Heart left ventricle (tissue), 16 donors: Measurements from ENCODE around the gene ZNF331. TPM values are rescaled to one million over a fixed set of nuclear protein-coding genes. Genes with fewer than 3 reads are reported as not detected.
"Not testable (repeated sequence)": the region's sequence is repeated elsewhere in the genome, so short reads cannot be mapped to it uniquely, and the experiment has no call there.

Experiments used
- ATAC-seq, 4 donors: fragments of 200-7000 bp; cut with Tn5 transposase; one replicate each; pipeline ENCODE4 v1.9.1; 2020 to 2022; ENCODE audit warnings: moderate library complexity in 4 of 4, mild to moderate bottlenecking in 3 of 4, moderate number of reproducible peaks in 1 of 4
- DNase-seq, 5 donors: peaks; one replicate each; pipeline ENCODE4 v3.0.0-alpha.2; 2020
- H3K27ac ChIP-seq, 12 donors: fragments of 200-600 bp; sonication (generic) in 4 of 12; one replicate each; pipeline versions ENCODE4 v1.5.0 to v1.8.0; 2016 to 2022; ENCODE audit warnings: mild to moderate bottlenecking in 2 of 12
- H3K27me3 ChIP-seq, 9 donors: fragments of 200-600 bp; sonication (generic) in 2 of 9; one replicate each; pipeline versions ENCODE4 v1.5.1 to v1.8.0; 2016 to 2022; ENCODE audit warnings: mild to moderate bottlenecking in 3 of 9
- H3K36me3 ChIP-seq, 9 donors: fragments of 200-600 bp; sonication (generic) in 2 of 9; one replicate each; pipeline versions ENCODE4 v1.5.0 to v1.8.0; 2018 to 2022; ENCODE audit warnings: mild to moderate bottlenecking in 2 of 9
- H3K4me1 ChIP-seq, 12 donors: fragments of 200-600 bp; sonication (generic) in 4 of 12; one replicate each; pipeline versions ENCODE4 v1.5.0 to v1.8.0; 2016 to 2022; ENCODE audit warnings: mild to moderate bottlenecking in 3 of 12
- H3K4me3 ChIP-seq, 12 donors: fragments of 200-600 bp; sonication (generic) in 4 of 12; one replicate each; pipeline versions ENCODE4 v1.5.0 to v1.8.0; 2017 to 2022; ENCODE audit warnings: mild to moderate bottlenecking in 9 of 12, moderate library complexity in 4 of 12
- H3K9me3 ChIP-seq, 12 donors: fragments of 200-600 bp; sonication (generic) in 4 of 12; one replicate each; pipeline versions ENCODE4 v1.5.0 to v1.8.0; 2016 to 2022; ENCODE audit warnings: mild to moderate bottlenecking in 1 of 12
- POLR2A ChIP-seq, 2 donors: fragments of 450-650 bp; IDR thresholded peaks; one replicate each; pipeline ENCODE4 v1.6.1; 2017; ENCODE audit warnings: antibody characterized with exemption in 2 of 2, mild to moderate bottlenecking in 2 of 2, moderate library complexity in 2 of 2
- WGBS, 4 donors: extraction: QIAGEN DNeasy Blood & Tissue Kit in 2 of 4; methylation state at CpG; one replicate each; pipeline versions ENCODE4 v1.1.5 to v1.1.7; 2013 to 2018; 5-methylcytosine and 5-hydroxymethylcytosine counted together
- intact Hi-C, 10 donors: fragments of 100-400 bp; cut with DNase I; formaldehyde crosslinking; loops; one replicate each; pipeline versions ENCODE4 v1.11.1 to v1.14.2; 2022
- polyA plus RNA-seq, 2 donors: library from polyadenylated mRNA; stranded (reverse); fragments of 200-250 nt; gene quantifications; one replicate each; pipeline ENCODE4 v1.2.3, GENCODE V29; 2013
- total RNA-seq, 9 donors: library from RNA; depleted of rRNA in 2 of 9; stranded (reverse); fragments of >200 nt in 2 of 9; fragmentation: NEBNext Ultra II Directional in 3 of 9; extraction: Animal tissue kit (Norgen Biotek cat#: 25700) in 3 of 9; gene quantifications; one replicate each; pipeline versions ENCODE4 v1.1.0 to v1.2.4, GENCODE V29; 2016 to 2023
- TF ChIP-seq, protein P1 (sequence below), 12 donors: fragments of 200-600 bp; sonication (generic) in 4 of 12; IDR thresholded peaks; one replicate each; pipeline versions ENCODE4 v1.5.0 to v1.8.0; 2018 to 2022; ENCODE audit warnings: antibody characterized with exemption in 12 of 12, mild to moderate bottlenecking in 5 of 12
- donor health status: ischemic (EF 13 %, LVEDD 7.1; RV severe dilation, severe dysfunction).
- donor health status: healthy with polysubstance abuse.
- donor health status: DM: no; HTN: yes; CAD: no.
- donor health status: DM: no; HTN: no; CAD: no.
- donor health status: ischemic (EF 25% LVEDD 6.9; RV normal size, moderate dysfunction).
- donor health status: ischemic (EF 25% LVEDD 5.7; RV mildly dilated, moderate dysfunction).
- donor health status: healthy.
- donor health status: DM: yes; HTN: yes; CAD: no.
- donor health status: ischemic (EF 35%, LVEDD 5.7; RV mildly dilated, moderate dysfunction).
- donor health status: nonischemic (EF 11% LVEDD 7.7; RV severe dilation, severe dysfunction).
- donor health status: DM: yes; HTN: yes; CAD: no.
- donor health status: PGD.
- donor health status: ischemic (EF 29% LVEDD 5.4; RV normal size, mild dysfunction).
- donor health status: nonischemic (EF 23%, LVEDD 6.1; RV moderate dilation, normal function).

Gene ZNF331
- total and polyA plus RNA-seq, 11 donors, result 7.6 to 25.8 (median 10.1) TPM

GRCh38 chr19:53504365-53504703, 33.6 kb upstream of the ZNF331 start:
- H3K4me1 ChIP-seq, H3K36me3 ChIP-seq, H3K9me3 ChIP-seq, DNase-seq: not testable (repeated sequence)
- Histone ChIP-seq H3K4me3 (peak overlapping the region in 10 of 12 donors; percentile 9 to 50 (median 34)), H3K27me3 (peaks cover 0 to 12% (median 2%) of the 10 kb centered on the region in 9 donors), H3K27ac (peak overlapping the region in 5 of 12 donors; percentile 4 to 67 (median 35))
- TF ChIP-seq, protein P1, sequence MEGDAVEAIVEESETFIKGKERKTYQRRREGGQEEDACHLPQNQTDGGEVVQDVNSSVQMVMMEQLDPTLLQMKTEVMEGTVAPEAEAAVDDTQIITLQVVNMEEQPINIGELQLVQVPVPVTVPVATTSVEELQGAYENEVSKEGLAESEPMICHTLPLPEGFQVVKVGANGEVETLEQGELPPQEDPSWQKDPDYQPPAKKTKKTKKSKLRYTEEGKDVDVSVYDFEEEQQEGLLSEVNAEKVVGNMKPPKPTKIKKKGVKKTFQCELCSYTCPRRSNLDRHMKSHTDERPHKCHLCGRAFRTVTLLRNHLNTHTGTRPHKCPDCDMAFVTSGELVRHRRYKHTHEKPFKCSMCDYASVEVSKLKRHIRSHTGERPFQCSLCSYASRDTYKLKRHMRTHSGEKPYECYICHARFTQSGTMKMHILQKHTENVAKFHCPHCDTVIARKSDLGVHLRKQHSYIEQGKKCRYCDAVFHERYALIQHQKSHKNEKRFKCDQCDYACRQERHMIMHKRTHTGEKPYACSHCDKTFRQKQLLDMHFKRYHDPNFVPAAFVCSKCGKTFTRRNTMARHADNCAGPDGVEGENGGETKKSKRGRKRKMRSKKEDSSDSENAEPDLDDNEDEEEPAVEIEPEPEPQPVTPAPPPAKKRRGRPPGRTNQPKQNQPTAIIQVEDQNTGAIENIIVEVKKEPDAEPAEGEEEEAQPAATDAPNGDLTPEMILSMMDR (IDR thresholded peaks at IDR 0.05), result peak in 7 of 12 donors; percentile 3 to 47 (median 22)
- 11 to 25% (median 16%) methylated on average over 11 to 12 of the region's 13 CpGs for whole genome bisulfite sequencing, 4 donors
- peak; percentile 41 to 92 (median 70) for ATAC-seq
- intact Hi-C loops, result loop anchor here in 3 of 10 donors (10.0 kb wide), 1 partner anchor 240 kb away; no protein-coding TSS in a partner anchor

DNA sequence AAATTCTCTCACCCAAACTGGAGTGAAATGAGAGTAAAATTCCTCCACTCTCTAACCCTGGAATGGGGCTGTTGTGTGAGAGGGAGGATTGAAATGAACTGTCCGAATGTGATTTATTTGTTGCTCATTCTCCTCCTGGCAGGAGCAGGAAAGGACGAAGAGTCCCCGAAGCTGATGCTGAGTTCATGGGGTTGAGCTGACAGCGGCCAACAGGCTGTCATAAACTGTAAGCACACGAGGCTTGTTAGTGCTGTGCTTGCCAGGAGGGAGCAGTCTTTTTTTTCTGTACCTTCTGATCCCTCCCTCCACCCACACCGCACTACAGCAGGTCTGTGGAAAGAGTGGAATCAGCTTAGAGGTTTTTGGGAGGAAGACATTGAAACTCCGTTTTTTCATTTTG, 33.1 kb upstream of the ZNF331 start:
- TF ChIP-seq, protein P1 (IDR thresholded peaks at IDR 0.05), result no peak
- TF ChIP-seq POLR2A (IDR thresholded peaks at IDR 0.05), result no peak
- Histone ChIP-seq H3K27ac (peak overlapping the region in 5 of 12 donors; percentile 4 to 67 (median 35)), H3K36me3 (no peaks in the 10 kb centered on the region), H3K4me1 (peaks cover 0 to 7% (median 0%) of the 10 kb centered on the region in 12 donors), H3K4me3 (peak overlapping the region in 9 of 12 donors; percentile 9 to 50 (median 35)), H3K9me3 (no peaks in the 10 kb centered on the region), H3K27me3 (peaks cover 0 to 12% (median 2%) of the 10 kb centered on the region in 9 donors)
- intact Hi-C loops, result loop anchor here in 4 of 10 donors (5.0 to 10.0 kb wide), 2 partner anchors 240 to 242 kb away; no protein-coding TSS in a partner anchor
- DNase-seq, result no peak
- 32 to 49% (median 36%) methylated on average over 6 to 7 of the region's 7 CpGs for WGBS, 4 donors
- peak in 2 of 4 donors; percentile 18 to 20 for ATAC-seq

- H3K27me3 ChIP-seq, result peaks cover 0 to 12% (median 2%) of the 10 kb centered on the region in 9 donors
- no peak overlapping the region for H3K27ac ChIP-seq
- intact Hi-C loops, result loop anchor here in 4 of 10 donors (5.0 to 10.0 kb wide), 2 partner anchors 238 to 241 kb away; no protein-coding TSS in a partner anchor
- DNase-seq (no peak), ATAC-seq (no peak)
- H3K4me3 ChIP-seq, result no peak overlapping the region
- H3K4me1 ChIP-seq, result peaks cover 0 to 7% (median 0%) of the 10 kb centered on the region in 12 donors
- TF ChIP-seq POLR2A (IDR thresholded peaks at IDR 0.05), result no peak
- TF ChIP-seq, protein P1 (IDR thresholded peaks at IDR 0.05), result no peak
- H3K36me3 ChIP-seq, result no peaks in the 10 kb centered on the region
- no peaks in the 10 kb centered on the region for H3K9me3 ChIP-seq
- WGBS, 4 donors, result 67 to 77% (median 74%) methylated on average over 8 of the region's 8 CpGs
These were observed 31.2 kb upstream of the ZNF331 start for GRCh38 chr19:53506728-53507127.

DNA sequence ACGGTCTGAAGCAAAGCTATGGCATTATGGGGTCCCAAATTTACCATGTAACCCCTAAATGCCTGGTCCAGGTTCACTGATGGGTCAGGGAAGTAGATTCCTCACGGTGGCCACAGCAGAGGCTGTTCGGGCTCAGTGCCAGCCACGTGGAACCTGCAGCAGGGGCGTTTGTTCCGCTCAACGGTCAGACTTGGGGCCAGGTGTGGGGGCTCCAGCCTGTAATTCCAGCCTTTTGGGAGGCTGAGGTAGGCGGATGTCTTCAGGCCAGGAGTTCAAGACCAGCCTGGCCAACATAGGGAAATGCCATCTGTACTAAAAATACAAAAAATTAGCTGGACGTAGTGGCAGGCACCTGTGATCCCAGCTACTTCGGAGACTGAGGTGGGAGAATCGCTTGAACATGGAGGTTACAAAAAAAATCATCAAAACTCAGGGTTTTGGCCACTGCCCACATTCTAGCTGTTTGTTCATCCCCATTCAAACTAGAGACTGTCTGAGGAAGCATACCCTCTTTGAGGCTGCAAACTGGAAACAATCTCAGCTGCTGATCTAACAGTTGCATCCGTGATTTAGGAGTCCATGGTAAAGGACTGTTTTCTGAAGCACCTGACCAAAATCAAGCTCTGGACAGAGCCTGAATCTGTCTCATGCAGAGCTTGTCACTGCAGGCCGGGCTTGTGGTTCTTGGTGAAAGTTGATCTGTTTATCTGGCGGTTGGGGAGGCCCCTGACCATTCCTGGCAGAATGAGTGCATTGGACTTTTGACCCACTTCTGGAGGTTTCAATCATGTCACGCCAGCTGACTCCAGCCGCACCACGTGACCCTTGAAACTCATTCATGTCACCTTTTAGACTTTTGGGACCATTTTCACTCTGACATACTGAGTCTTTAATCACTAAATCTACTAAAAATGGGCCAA, 30.2 kb upstream of the ZNF331 start:
- Histone ChIP-seq H3K4me1 (peaks cover 0 to 7% (median 0%) of the 10 kb centered on the region in 12 donors), H3K9me3 (no peaks in the 10 kb centered on the region), H3K27me3 (peaks cover 0 to 12% (median 2%) of the 10 kb centered on the region in 9 donors), H3K4me3 (no peak overlapping the region), H3K36me3 (no peaks in the 10 kb centered on the region), H3K27ac (no peak overlapping the region)
- intact Hi-C loops, result loop anchor here in 4 of 10 donors (5.0 to 10.0 kb wide), 2 partner anchors 237 to 240 kb away; no protein-coding TSS in a partner anchor
- no peak for DNase-seq
- WGBS, 4 donors, result 81 to 83% (median 82%) methylated on average over 17 of the region's 17 CpGs
- no peak for ATAC-seq
- TF ChIP-seq, protein P1 (IDR thresholded peaks at IDR 0.05), result no peak
- TF ChIP-seq POLR2A (IDR thresholded peaks at IDR 0.05), result no peak
